ENCODE results near the gene SELENOI.

- no peak for TF ChIP-seq CTCF (conservative IDR thresholded peaks at IDR 0.05; ENCODE audit: low read depth in 2 of 2)
- TF ChIP-seq EZH2phosphoT487 (IDR thresholded peaks at IDR 0.05; ENCODE audit: unreplicated experiment): no peak
- TF ChIP-seq EZH2 (IDR thresholded peaks at IDR 0.05; ENCODE audit: low read depth, unreplicated experiment): no peak
- TF ChIP-seq POLR2AphosphoS5 (IDR thresholded peaks at IDR 0.05; ENCODE audit: low read depth): no peak
- TF ChIP-seq CREB1 (CRISPR knock-in tag; IDR thresholded peaks at IDR 0.05; ENCODE audit: low read depth): no peak
- no peak for TF ChIP-seq REST (IDR thresholded peaks at IDR 0.05; ENCODE audit: unreplicated experiment)
- TF ChIP-seq ZNF331 (CRISPR knock-in tag; IDR thresholded peaks at IDR 0.05; ENCODE audit: low read depth): no peak
- no peak for TF ChIP-seq NANOG (IDR thresholded peaks at IDR 0.05; ENCODE audit: borderline replicate concordance)
- no peak for TF ChIP-seq ZNF114 (CRISPR knock-in tag; IDR thresholded peaks at IDR 0.05)
- TF ChIP-seq ETS1 (IDR thresholded peaks at IDR 0.05): no peak
- no peak for TF ChIP-seq JUNB (IDR thresholded peaks at IDR 0.05; ENCODE audit: unreplicated experiment)
Observed at GRCh38 chr2:26411419-26411818, 65.5 kb downstream of the SELENOI start.
